Activated T-helper 17 cell treated with anti-CD3 and anti-CD28 coated beads, Interleukin-2, amount 50 U/mL, for 72 hours (primary cell): Measurements from ENCODE around the gene CACTIN. TPM values are rescaled to one million over a fixed set of nuclear protein-coding genes. Genes with fewer than 3 reads are reported as not detected.

Experiments
- ATAC-seq: fragments of 150-1000 bp; cut with Tn5 transposase; replicated peaks from 2 replicates; pipeline ENCODE4 v1.10.0; 2021; ENCODE audit warnings: mild to moderate bottlenecking, moderate library complexity
- H3K27ac Mint-ChIP-seq: one replicate; pipeline ENCODE4 v1.8.0; 2022; ENCODE audit warnings: mixed read lengths
- H3K27me3 Mint-ChIP-seq: one replicate; pipeline ENCODE4 v1.8.0; 2022; ENCODE audit warnings: mixed read lengths
- H3K36me3 Mint-ChIP-seq: one replicate; pipeline ENCODE4 v1.8.0; 2022; ENCODE audit warnings: low read depth, mild to moderate bottlenecking, mixed read lengths
- H3K4me1 Mint-ChIP-seq: one replicate; pipeline ENCODE4 v1.8.0; 2022; ENCODE audit warnings: mixed read lengths
- H3K4me3 Mint-ChIP-seq: one replicate; pipeline ENCODE4 v1.8.0; 2022; ENCODE audit warnings: mild to moderate bottlenecking, mixed read lengths
- H3K9me3 Mint-ChIP-seq: one replicate; pipeline ENCODE4 v1.8.0; 2022; ENCODE audit warnings: mixed read lengths
- total RNA-seq, 2 donors: library from RNA; stranded (reverse); gene quantifications; one replicate each; pipeline ENCODE4 v1.2.3, GENCODE V29; 2022

The CACTIN gene
- total RNA-seq, 2 donors from 2014 or later, result 22.9 to 31.8 TPM

DNA sequence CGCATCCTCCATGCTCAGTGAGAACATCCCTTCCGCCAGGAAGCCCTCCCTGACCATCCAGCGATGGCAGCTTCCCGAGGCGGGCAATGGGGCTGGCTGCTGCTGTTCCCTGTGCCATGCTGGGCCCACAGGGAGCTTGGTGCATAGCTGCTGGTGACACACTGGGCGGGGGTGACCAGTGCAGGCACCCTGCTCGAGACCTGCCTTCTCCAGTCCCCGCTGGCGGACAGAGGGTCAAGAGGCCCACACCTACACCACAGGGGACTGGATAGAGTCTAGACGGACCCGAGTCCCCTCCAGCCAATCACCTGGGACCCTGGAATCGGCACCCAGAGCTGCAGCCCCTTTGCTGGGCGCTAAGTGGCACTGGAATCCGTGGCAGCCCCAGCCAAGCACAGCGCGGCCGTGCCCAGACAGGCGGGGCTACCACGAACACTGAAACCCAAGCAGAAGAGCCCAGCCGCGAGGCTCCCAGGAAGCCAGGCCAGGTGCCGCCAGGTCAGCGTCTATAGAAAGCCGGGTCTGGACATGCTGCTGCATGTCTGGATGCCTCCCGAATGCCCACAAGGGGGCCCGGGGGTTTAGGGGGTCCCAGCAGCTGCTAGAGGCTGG, 11.0 kb downstream of the CACTIN start:
- no peak overlapping the region for H3K27ac Mint-ChIP-seq
- peaks cover 5% of the 10 kb centered on the region for H3K36me3 Mint-ChIP-seq
- no peaks in the 10 kb centered on the region for H3K4me1 Mint-ChIP-seq
- no peak for ATAC-seq
- no peaks in the 10 kb centered on the region for H3K9me3 Mint-ChIP-seq
- no peak overlapping the region for H3K4me3 Mint-ChIP-seq
- H3K27me3 Mint-ChIP-seq, result no peaks in the 10 kb centered on the region

DNA sequence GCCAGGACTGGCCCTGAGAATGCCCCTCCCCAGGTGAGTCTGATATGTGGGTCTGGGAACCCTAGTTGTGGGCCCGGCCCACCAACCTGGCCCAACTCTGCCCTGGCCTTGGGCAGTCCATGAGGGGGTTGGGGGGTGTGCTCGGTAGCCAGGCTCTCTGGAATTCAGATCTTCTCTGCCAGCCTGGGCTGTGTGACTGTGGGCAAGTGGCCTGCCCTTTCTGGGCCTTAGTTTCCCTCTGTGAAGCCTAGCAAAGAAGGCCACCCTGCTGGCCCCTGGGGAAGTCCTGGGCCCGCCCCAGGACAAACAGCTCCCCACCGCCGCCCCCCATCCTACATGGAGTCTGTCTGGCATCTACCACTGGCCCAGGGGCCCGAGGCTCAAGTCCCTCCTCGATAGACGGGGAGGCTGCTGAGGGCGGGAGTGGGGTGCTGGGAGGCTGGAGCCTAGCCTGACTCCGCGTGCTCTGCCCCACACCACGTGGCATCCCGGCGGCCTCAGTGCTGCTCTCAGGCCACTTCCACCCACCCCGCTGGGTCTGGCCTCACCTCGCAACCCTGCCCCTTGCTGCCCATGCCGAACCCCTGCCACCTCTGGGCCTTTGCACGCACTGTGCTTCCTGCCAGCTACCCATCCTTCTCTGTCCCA, 11.6 kb downstream of the CACTIN start:
- ATAC-seq, result no peak

DNA sequence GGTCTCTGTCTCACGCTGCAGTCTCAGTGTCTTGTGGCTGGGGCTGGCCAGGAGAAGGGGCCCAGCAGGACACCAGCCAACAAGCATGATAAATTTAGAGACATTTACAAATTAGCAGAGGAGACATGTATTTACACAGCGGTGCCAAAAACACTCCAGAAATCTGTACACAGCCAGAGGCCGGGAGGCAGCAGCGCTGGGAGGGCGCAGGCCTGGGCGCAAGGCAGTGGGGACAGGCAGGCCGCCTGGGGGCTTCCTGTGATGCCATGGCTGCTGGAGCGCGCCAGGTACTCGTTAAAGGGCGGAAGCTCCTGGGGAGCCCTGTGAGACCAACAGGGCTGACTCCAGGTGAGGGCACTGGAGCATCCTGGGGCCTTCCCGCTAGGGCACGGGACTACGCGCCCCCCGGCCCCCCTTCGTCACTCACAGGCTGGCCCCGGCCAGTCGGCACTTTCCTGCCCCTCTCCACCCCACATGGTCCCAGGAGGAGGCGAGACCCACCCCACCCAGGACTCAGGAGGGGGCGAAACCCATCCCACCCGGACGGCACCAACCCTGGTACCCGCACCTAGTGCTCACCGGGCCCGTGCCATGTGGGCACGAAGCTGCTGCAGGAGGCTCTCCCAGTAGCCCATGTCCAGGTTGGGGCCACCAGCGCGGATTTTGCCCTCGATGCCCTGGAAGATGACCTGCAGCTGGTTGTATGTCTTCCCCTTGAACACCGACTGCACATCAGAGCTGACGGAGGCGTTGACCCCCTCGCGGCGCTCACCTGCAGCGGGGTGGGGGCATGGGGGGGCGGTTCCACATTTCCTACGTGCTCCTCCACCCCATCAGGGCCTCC, 12.6 kb downstream of the CACTIN start:
- no peak overlapping the region for H3K27ac Mint-ChIP-seq
- no peaks in the 10 kb centered on the region for H3K9me3 Mint-ChIP-seq
- ATAC-seq, result no peak
- no peak overlapping the region for H3K4me3 Mint-ChIP-seq
- peaks cover 5% of the 10 kb centered on the region for H3K36me3 Mint-ChIP-seq
- H3K27me3 Mint-ChIP-seq, result no peaks in the 10 kb centered on the region
- no peaks in the 10 kb centered on the region for H3K4me1 Mint-ChIP-seq

More for the DNA sequence above, 11.6 kb downstream of the CACTIN start:
- H3K27me3 Mint-ChIP-seq, result no peaks in the 10 kb centered on the region
- no peak overlapping the region for H3K4me3 Mint-ChIP-seq
- H3K27ac Mint-ChIP-seq, result no peak overlapping the region
- H3K9me3 Mint-ChIP-seq, result no peaks in the 10 kb centered on the region
- peaks cover 5% of the 10 kb centered on the region for H3K36me3 Mint-ChIP-seq
- H3K4me1 Mint-ChIP-seq, result no peaks in the 10 kb centered on the region

DNA sequence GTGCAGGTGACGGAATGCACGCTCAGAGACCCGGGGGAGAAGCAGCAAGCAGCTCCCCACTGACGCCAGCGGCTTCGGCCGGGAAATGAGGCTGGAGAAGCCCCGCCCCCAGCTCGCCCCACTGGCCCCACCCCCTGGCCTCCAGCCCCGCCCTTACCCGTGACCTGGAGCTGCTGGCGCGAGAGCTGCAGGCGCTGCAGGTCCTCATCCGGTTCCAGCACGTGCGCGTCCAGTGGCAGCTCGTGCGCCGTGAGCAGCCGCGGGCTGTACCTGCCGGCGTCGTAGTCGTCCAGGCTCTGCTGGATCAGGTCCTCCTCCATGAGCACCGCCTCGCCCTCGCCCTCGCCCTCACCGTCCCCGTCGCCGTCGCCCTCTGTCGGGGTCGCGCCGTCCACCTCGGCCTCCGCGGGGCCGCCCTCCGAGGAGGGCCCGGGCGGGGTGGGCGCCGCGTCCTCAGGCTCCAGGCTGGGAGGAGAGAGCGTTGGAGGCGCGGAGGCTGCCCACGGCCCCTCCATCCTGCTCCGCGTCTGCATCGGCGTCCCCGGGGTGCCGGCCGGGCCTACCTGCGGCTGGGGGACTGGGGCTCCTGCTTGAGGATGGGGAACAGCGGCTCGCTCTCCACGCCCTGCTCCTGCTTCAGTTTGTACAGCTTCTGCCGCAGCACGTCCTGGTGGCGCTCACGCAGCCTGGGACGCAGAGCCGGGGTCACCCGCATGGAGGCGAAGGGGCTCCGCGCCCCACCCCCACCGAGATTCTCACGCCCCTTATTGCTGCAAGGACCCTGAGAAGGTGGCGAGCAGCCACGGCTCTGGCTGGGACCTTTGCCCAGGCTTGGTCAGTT, 13.5 kb downstream of the CACTIN start:
- H3K27ac Mint-ChIP-seq, result no peak overlapping the region
- H3K4me1 Mint-ChIP-seq, result no peaks in the 10 kb centered on the region
- peaks cover 5% of the 10 kb centered on the region for H3K36me3 Mint-ChIP-seq
- ATAC-seq, result no peak
- H3K4me3 Mint-ChIP-seq, result no peak overlapping the region
- H3K9me3 Mint-ChIP-seq, result no peaks in the 10 kb centered on the region
- peaks cover 2% of the 10 kb centered on the region for H3K27me3 Mint-ChIP-seq

DNA sequence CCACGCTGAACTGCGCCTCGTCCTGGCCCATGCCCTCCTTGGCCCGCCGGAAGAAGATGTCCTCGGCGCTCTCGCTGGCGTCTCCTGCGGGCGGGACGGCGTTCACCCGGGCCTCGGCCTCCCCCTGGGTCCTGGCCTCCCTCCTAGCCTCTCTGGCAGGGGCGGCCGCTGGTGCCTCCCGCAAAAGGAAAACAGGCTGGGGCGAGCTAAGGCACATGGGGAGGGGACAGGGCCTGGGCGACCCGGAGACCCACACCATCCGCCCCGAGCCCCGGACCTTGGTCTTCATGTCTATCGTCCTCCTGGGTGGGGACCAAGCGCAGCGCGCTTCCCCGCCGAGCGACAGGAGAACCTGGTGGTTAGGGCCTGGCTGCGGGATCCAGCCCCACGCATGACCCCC, 14.3 kb downstream of the CACTIN start:
- no peak for ATAC-seq

DNA sequence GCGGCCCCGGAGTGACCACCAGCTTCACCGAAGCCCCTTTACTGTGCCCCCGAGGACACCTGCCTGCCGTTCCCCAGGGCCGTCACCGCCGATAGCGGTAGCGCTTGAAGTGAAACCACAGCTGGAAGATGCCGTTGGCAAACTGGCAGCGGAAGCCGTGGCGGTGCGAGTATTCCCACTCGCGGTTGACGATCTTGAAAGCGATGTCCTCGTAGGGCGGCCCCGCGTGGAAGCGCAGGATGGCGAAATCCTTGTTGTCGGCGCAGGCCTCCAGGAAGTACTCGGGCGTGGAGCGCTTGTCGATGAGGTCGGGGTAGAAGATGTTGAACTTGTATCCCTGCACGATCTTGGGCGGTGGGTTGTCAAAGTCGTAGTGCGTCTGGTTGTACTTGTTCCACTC, 14.7 kb downstream of the CACTIN start:
- Mint-ChIP-seq H3K4me1 (no peaks in the 10 kb centered on the region), H3K27me3 (peaks cover 6% of the 10 kb centered on the region), H3K27ac (no peak overlapping the region), H3K36me3 (peaks cover 5% of the 10 kb centered on the region), H3K4me3 (no peak overlapping the region), H3K9me3 (no peaks in the 10 kb centered on the region)
- ATAC-seq, result no peak

More for the DNA sequence above, 14.3 kb downstream of the CACTIN start:
- peaks cover 6% of the 10 kb centered on the region for H3K27me3 Mint-ChIP-seq
- H3K9me3 Mint-ChIP-seq, result no peaks in the 10 kb centered on the region
- no peak overlapping the region for H3K27ac Mint-ChIP-seq
- H3K4me3 Mint-ChIP-seq, result no peak overlapping the region
- H3K36me3 Mint-ChIP-seq, result peaks cover 5% of the 10 kb centered on the region
- no peaks in the 10 kb centered on the region for H3K4me1 Mint-ChIP-seq

DNA sequence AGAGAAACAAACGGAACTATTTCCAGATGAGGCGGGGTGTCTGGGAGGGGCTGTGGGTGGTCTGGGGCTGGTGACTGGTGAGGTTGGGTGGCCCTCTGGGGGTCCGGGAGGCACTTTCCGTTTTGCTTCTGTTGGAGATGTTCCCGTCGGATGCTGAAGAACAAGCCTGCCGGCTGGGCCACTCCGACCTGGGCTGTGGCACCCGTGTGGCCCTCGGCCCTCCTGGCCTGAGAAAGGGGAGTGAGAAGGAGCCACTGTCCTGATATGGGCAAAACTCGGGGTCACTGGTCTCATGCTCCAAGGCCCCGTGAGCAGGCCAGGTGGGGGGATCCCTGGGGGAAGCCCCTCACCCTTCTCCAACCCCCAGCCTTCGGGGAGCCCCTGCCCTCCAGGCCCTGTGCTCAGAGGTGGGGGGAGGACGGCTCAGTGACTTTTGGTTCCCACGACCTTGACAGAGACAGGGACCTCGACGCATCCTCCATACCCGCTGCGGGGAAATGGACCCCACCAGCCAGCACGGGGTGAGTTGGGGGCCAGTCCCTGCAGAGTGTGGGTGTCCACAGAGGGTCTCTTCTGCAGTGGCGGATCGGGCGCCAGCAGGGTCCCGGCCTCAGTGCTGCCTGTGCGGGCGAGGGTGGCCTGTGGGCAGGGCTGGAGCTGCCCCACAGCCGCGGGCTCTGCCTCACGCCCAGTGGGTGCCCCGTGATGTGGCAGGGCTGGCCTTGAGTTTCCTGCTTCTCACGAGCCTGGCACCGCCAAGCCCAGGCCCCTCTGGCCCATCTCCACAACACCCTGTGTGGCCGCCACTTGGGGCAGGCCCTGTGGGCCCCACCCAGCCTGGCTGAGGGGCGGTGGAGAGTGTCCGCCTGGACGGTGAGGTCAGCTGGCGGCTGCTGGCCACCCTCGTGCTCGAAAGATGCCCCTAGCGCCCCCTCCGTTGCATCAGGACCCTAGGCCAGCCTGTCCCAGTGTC, 15.6 kb downstream of the CACTIN start:
- Mint-ChIP-seq H3K4me1 (no peaks in the 10 kb centered on the region), H3K27ac (no peak overlapping the region), H3K36me3 (peaks cover 5% of the 10 kb centered on the region), H3K27me3 (peaks cover 6% of the 10 kb centered on the region), H3K4me3 (no peak overlapping the region), H3K9me3 (no peaks in the 10 kb centered on the region)
- no peak for ATAC-seq

DNA sequence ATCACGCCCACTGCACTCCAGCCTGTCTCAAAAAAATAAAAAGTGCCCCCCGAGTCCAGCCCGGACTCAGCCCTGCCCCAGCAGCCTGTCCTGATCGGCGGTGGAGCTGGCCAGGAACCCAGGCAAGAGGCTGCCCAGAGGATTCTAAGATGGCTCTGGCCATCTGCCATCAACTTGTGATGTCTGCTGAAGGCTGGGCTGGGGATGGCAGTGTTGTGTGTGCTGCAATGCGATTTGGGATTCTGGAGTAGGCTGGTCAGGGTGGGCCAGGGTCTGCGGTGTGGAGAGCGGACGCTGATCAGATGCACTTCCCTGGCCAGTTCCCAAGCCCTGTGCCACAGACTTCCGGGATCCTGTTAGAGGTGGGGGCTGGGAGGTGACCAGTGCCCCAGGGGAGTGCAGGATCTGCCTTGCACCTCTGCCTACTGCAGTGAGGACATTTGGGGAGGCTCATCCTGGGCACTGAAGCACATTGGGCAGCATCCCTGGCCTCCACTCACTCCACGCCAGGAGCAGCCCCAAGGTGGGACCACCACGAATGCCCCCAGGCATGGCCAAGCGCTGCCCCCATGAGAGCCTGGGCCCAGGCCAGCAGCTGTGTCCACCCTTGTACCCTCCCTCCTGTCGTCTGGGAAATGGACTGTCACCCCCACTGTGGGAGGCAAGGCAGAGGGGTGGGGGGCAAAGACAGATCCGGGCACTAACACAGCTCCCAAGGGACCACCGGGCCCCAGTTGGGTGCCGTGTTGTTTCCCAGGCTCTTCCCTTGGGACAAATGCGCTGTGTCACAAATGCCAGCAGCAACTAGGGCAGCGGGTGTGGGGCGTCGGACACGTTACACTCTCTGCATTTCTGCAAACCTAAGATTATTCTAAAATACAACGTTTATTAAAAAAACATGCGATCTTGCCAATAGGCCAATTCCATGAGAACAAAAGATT, 16.5 kb downstream of the CACTIN start:
- ATAC-seq, result no peak
- Mint-ChIP-seq H3K27ac (no peak overlapping the region), H3K9me3 (no peaks in the 10 kb centered on the region), H3K4me3 (no peak overlapping the region), H3K27me3 (peaks cover 6% of the 10 kb centered on the region), H3K4me1 (no peaks in the 10 kb centered on the region), H3K36me3 (peaks cover 5% of the 10 kb centered on the region)

DNA sequence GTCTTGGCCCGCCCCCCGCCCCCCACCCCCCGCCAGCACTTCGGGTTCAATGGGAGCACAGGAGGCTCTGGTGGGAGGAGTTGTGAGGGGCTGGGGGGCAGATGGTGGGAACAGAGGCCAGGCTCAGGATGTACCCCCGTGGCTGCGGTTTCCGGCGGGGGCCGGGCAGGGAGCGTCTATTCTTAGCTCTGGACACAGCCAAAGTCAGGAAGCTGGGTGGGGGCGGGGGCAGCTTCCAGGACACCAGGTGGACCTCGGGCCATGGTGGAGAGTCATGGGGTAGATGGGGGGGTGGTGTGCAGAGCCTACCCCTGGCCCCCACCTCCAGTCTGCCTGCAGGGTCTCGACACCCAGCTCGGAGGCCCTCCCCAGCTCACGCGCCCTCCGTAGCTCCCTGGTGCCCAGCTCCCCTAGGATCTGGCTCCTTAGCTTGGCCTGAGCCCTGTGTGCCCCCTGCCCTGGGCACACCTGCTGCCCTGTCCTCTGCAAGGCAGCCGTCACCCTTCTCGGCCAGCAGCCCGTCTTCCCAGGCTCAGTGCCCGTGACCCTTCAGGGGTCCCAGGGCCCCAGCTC, 17.8 kb downstream of the CACTIN start:
- Mint-ChIP-seq H3K9me3 (no peaks in the 10 kb centered on the region), H3K36me3 (peaks cover 5% of the 10 kb centered on the region), H3K4me3 (no peak overlapping the region), H3K27ac (no peak overlapping the region), H3K27me3 (peaks cover 9% of the 10 kb centered on the region), H3K4me1 (no peaks in the 10 kb centered on the region)
- no peak for ATAC-seq

DNA sequence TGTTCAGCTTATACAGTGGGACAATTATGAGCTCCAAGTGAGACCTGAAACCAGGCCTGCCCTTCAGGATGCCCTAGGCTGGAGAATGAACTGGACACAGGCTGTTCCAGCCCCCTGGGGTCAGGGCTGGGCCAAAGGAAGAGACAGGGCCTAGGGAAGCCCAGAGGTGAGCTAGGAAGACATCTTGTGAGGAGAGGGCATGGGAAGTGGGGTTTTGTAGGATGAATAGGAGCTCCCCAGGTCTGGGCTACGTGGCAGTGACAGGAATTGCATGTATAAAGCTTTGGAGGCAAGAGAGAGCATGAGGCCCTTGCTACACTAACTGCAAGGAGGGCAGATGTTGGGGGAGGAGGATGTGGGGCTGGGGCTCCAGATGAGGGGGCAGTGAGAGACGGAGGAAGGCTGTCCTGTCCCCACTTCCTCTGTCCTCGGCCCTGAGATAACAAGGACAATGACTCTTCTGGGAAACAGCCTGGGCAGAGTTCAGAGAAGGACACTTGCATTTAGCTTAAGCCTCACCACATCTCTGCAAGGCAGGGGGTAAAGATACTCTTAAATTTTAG, 18.4 kb downstream of the CACTIN start:
- Mint-ChIP-seq H3K4me1 (no peaks in the 10 kb centered on the region), H3K27ac (no peak overlapping the region), H3K36me3 (peaks cover 5% of the 10 kb centered on the region), H3K27me3 (peaks cover 9% of the 10 kb centered on the region), H3K4me3 (no peak overlapping the region), H3K9me3 (no peaks in the 10 kb centered on the region)
- no peak for ATAC-seq

DNA sequence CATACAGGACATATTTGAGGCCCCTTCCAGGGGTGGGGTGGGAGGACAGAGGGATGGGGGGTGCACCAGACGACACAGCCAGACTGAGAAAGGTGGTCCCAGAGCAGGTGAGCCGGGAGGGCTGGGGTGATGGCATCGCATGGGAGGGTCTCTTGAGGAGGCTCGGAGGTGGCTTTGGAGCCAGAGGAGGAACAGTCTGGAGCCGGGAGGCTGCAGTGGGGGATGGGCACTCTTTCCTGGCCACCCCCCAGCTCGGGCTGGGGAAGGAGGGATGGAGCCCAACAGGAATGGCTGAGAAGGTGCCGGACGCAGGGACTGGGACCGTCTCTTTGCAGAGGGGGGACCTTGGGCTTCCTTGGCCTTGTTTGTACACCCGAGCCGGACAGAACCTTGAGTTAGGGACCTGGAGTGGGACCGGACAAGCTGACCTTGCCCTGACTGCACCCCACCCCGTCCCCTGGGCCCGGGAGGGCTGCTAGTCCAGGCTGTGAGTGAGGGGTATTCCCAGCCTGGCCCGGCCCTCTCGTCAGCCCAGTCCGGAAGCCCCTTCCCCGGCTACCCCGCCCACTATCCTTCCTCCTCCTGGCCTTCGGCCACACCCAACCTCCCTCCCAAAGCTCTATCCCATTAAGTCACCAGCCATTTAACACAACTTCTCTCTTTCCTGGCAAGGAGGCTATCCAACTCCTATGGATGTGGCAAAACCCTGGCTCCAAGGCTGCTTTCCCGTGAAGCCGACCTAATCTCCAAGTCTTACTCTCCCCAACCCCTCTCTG, 19.1 kb downstream of the CACTIN start:
- no peaks in the 10 kb centered on the region for H3K4me1 Mint-ChIP-seq
- H3K27me3 Mint-ChIP-seq, result peaks cover 9% of the 10 kb centered on the region
- no peak for ATAC-seq
- H3K9me3 Mint-ChIP-seq, result no peaks in the 10 kb centered on the region
- H3K27ac Mint-ChIP-seq, result no peak overlapping the region
- H3K36me3 Mint-ChIP-seq, result peaks cover 5% of the 10 kb centered on the region
- H3K4me3 Mint-ChIP-seq, result no peak overlapping the region
